Activated CD8-positive, alpha-beta T cell treated with anti-CD3 and anti-CD28 coated beads for 36 hours (primary cell): Measurements from ENCODE around the gene GLT6D1. TPM values are rescaled to one million over a fixed set of nuclear protein-coding genes. Genes with fewer than 3 reads are reported as not detected.

Source experiments
- ATAC-seq: fragments of 200-7000 bp; cut with Tn5 transposase; one replicate; pipeline ENCODE4 v1.10.0; 2021; ENCODE audit warnings: mild to moderate bottlenecking, moderate library complexity
- CTCF ChIA-PET: fragments of 350-600 bp; sonication (Branson Sonifier 250); formaldehyde crosslinking; loops from one replicate; lab custom pipeline; 2021; ENCODE audit warnings: antibody characterized with exemption; lab: Charles Lee
- POLR2A ChIA-PET: fragments of 350-600 bp; sonication (Branson Sonifier 250); formaldehyde crosslinking; loops from one replicate; lab custom pipeline; 2021; ENCODE audit warnings: antibody characterized with exemption; lab: Charles Lee
- DNase-seq: peaks from one replicate; pipeline ENCODE4 v3.0.0-alpha.2; 2020
- H3K27ac Mint-ChIP-seq: one replicate; pipeline ENCODE4 v1.8.0; 2021; ENCODE audit warnings: mild to moderate bottlenecking, mixed read lengths
- H3K27me3 Mint-ChIP-seq: one replicate; pipeline ENCODE4 v1.8.0; 2021; ENCODE audit warnings: mixed read lengths
- H3K36me3 Mint-ChIP-seq: one replicate; pipeline ENCODE4 v1.8.0; 2021; ENCODE audit warnings: low read depth, mixed read lengths
- H3K4me1 Mint-ChIP-seq: one replicate; pipeline ENCODE4 v1.8.0; 2021; ENCODE audit warnings: low read depth, mixed read lengths
- H3K4me3 Mint-ChIP-seq: one replicate; pipeline ENCODE4 v1.8.0; 2021; ENCODE audit warnings: mild to moderate bottlenecking, moderate library complexity, mixed read lengths
- H3K9me3 Mint-ChIP-seq: one replicate; pipeline ENCODE4 v1.8.0; 2021; ENCODE audit warnings: mixed read lengths
- intact Hi-C: fragments of 100-400 bp; cut with micrococcal nuclease; formaldehyde crosslinking; loops from one replicate; pipeline ENCODE4 v1.10.0; 2022
- total RNA-seq, 2 experiments: library from RNA; stranded (reverse); gene quantifications; one replicate each; pipeline ENCODE4 v1.2.3, GENCODE V29; 2021
- TF ChIP-seq, protein P1 (sequence below): fragments of 200-600 bp; IDR thresholded peaks from one replicate; pipeline ENCODE4 v1.8.0; 2022; ENCODE audit warnings: antibody characterized with exemption, mild to moderate bottlenecking

GLT6D1 gene
- total RNA-seq, 2 experiments from 2014 or later = not detected

DNA sequence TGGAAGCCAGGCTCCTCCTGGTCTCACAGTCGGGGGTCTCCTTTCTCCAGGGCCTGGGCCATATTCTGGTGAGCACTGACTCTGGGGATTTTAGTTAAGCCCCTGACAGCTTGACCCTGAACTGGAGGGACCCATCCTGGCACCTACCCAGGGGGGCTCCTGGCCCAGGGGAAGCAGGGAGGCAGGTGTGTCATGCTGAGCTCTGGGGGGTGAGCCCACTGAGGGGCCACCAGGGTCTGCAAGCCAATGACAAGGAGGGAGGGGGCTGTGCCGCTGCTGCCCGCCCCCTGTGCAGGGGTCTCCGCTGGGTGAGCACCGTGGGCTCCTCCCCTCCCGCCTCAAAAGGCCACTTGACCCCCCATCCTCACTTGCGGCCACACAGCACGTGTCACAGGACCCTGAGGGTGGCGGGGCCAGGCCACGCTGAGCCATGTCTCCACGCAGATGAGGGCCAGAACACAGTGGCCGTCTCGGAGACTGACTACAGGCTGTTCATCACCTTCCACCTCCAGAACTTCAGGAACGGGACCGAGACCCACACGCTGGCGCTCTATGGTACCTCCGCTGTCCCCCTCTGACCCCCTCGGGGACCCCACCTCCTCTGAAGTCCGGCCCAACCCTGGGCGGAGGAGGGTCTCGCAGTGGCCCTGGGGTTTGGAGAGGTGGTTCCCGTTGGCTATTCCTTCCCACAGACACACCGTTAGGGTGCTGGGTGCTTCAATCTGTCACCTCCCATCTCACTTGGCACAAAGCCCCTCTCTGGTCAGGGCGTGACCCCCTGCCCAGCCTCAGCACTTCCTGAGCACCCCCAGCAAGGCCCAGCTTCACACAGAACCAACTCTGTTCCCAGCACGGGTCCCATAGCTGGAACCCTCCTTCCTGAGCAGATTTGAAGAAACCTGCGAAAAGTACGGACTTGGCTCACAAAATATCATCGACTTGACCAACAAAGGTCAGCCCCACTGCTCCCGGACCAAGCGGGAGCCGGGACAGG lies 25.8 kb upstream of the GLT6D1 start:
- DNase-seq (no peak), ATAC-seq (no peak)
- Mint-ChIP-seq H3K4me3 (no peak overlapping the region), H3K9me3 (peaks cover 2% of the 10 kb centered on the region), H3K36me3 (no peaks in the 10 kb centered on the region), H3K27me3 (peaks cover 5% of the 10 kb centered on the region), H3K4me1 (no peaks in the 10 kb centered on the region), H3K27ac (no peak overlapping the region)
- ChIA-PET POLR2A (no interaction called here), CTCF (no interaction called here)
- intact Hi-C loops = no loop called here
- TF ChIP-seq, protein P1, sequence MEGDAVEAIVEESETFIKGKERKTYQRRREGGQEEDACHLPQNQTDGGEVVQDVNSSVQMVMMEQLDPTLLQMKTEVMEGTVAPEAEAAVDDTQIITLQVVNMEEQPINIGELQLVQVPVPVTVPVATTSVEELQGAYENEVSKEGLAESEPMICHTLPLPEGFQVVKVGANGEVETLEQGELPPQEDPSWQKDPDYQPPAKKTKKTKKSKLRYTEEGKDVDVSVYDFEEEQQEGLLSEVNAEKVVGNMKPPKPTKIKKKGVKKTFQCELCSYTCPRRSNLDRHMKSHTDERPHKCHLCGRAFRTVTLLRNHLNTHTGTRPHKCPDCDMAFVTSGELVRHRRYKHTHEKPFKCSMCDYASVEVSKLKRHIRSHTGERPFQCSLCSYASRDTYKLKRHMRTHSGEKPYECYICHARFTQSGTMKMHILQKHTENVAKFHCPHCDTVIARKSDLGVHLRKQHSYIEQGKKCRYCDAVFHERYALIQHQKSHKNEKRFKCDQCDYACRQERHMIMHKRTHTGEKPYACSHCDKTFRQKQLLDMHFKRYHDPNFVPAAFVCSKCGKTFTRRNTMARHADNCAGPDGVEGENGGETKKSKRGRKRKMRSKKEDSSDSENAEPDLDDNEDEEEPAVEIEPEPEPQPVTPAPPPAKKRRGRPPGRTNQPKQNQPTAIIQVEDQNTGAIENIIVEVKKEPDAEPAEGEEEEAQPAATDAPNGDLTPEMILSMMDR = no peak

DNA sequence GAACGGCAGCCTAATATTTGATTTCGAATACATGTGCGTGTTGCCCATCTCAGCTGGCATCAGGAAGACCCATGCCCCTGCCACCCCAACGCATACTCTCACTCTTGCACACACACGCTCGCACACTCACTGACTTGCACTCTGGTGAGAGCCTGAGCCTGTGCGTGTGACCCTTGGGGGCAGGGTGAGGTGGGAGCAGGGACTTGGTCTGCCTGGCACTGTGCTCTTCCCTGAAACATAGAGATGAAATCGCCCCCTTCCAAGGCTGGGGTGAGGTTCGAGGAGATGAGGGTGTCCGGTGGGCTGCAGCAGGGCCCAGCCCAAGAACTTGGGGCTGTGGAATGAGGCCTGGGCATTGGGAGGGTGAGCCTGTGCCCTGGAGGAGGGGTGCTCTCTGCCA lies 24.9 kb upstream of the GLT6D1 start:
- TF ChIP-seq, protein P1 = no peak
- intact Hi-C loops = no loop called here
- Mint-ChIP-seq H3K4me1 (no peaks in the 10 kb centered on the region), H3K4me3 (no peak overlapping the region), H3K9me3 (peaks cover 2% of the 10 kb centered on the region), H3K27ac (no peak overlapping the region), H3K27me3 (peaks cover 5% of the 10 kb centered on the region), H3K36me3 (no peaks in the 10 kb centered on the region)
- CTCF ChIA-PET = no interaction called here
- no peak for ATAC-seq
- no peak for DNase-seq
- POLR2A ChIA-PET = interaction anchor here (1.0 kb wide), 1 partner anchor 16 kb away, joined by 3 read pairs; no protein-coding TSS in a partner anchor

DNA sequence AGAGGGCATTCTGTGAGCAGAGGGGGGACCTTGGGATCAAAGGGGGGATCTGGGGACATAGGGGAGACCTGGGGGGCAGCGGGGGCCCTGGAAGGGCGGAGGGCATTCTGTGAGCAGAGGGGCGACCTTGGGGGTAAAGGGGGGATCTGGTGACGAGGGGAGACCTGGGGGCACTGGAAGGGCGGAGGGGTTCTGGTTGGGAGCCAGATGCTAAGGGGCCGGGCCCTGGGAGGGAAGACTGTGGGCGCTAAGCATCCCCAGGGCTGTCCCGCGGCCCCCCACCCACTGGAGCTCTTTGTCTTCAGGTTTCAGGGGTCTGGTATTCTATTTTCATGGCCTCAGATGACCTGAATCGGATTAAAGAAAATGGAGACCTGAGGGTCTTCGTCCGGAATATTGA lies 24.5 kb upstream of the GLT6D1 start:
- TF ChIP-seq, protein P1 = no peak
- ChIA-PET POLR2A (interaction anchor here (1.0 kb wide), 1 partner anchor 15 kb away, joined by 3 read pairs; no protein-coding TSS in a partner anchor), CTCF (no interaction called here)
- DNase-seq (no peak), ATAC-seq (no peak)
- no peak overlapping the region for H3K4me3 Mint-ChIP-seq
- H3K27me3 Mint-ChIP-seq = peaks cover 2% of the 10 kb centered on the region
- no peaks in the 10 kb centered on the region for H3K36me3 Mint-ChIP-seq
- no peak overlapping the region for H3K27ac Mint-ChIP-seq
- no peaks in the 10 kb centered on the region for H3K4me1 Mint-ChIP-seq
- intact Hi-C loops = no loop called here
- H3K9me3 Mint-ChIP-seq = no peaks in the 10 kb centered on the region

DNA sequence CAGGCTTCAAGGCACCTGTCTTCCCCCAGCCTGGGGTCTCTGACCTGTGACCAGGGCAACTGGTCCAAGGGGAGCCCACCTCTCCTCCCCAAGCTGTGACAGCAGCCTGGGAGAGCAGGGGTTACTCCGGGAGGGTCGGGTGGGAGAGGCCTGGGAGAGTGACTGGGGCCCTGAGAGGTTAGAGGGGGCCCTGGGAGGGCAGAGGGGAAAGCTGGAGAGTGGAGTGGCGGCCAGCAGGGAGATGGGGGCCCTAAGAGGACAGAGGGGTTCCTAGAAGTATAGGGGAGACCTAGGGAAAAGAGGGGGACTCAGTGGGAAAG lies 24.1 kb upstream of the GLT6D1 start:
- ChIA-PET POLR2A (interaction anchor here (1.0 kb wide), 1 partner anchor 15 kb away, joined by 3 read pairs; no protein-coding TSS in a partner anchor), CTCF (no interaction called here)
- Mint-ChIP-seq H3K4me1 (no peaks in the 10 kb centered on the region), H3K27me3 (peaks cover 2% of the 10 kb centered on the region), H3K27ac (no peak overlapping the region), H3K36me3 (no peaks in the 10 kb centered on the region), H3K4me3 (no peak overlapping the region), H3K9me3 (no peaks in the 10 kb centered on the region)
- DNase-seq (no peak), ATAC-seq (no peak)
- TF ChIP-seq, protein P1 = no peak
- intact Hi-C loops = no loop called here

DNA sequence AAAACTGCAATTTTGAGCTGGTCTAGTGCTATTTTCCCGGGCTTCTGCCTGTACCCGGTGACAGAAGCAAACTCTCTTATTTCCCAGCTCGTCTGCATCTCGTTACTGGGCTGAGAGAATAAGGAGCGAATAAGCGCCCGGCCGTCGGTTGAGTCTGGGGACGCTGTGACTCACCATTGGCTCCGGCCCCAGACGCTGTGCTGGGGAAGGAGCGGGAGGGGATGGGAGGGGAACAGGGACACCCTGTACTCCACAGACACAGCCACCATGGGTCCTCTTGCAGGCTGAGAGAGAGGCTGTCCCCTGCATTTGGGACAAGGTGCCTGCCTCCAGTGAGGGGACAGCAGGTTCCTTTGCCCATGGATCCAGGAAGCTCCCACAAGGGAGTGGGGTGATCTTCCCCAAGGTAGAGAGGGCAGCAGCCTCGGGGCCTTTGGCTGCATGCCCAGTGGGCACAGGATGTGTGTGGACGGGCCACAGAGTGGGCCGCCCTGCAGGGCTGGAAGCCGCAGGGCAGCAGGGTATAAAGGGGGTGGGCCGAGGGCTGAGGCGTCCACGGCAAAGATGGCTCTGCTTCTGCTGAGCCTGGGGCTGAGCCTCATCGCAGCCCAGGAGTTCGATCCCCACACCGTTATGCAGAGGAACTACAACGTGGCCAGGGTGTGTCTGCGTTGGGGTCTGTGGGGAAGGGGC lies 23.6 kb upstream of the GLT6D1 start, which contains the start of gene LCN9:
TSS of gene LCN9 (plus strand) at position 552 of the 693 bp plus-strand sequence. CDS start at position 565, 13 bp downstream.
- TF ChIP-seq, protein P1 = no peak
- Mint-ChIP-seq H3K9me3 (no peaks in the 10 kb centered on the region), H3K4me1 (no peaks in the 10 kb centered on the region), H3K27ac (no peak within 1 kb of the TSS), H3K4me3 (no peak within 1 kb of the TSS), H3K36me3 (no peaks in the 10 kb centered on the region), H3K27me3 (peaks cover 2% of the 10 kb centered on the region)
- ChIA-PET CTCF (no interaction called here), POLR2A (no interaction called here)
- DNase-seq = no peak
- no peak for ATAC-seq
- intact Hi-C loops = no loop called here
